Choroid plexus epithelial cell (primary cell): ENCODE data around the gene IQCC.

Experiments
- DNase-seq: peaks from one replicate; pipeline ENCODE4 v3.0.0-alpha.2; 2010; ENCODE audit warnings: low read depth
- H3K4me3 ChIP-seq: 2 replicates; pipeline ENCODE4 v1.5.1; 2011; ENCODE audit warnings: low read depth, mild to moderate bottlenecking, control low read depth, low read length, moderate library complexity
- TF ChIP-seq, protein P1 (sequence below): conservative IDR thresholded peaks from 2 replicates; pipeline ENCODE4 v1.5.1; 2011; ENCODE audit warnings: low read depth, mild to moderate bottlenecking, control low read depth, inconsistent platforms, low read length, moderate library complexity

Gene IQCC

DNA sequence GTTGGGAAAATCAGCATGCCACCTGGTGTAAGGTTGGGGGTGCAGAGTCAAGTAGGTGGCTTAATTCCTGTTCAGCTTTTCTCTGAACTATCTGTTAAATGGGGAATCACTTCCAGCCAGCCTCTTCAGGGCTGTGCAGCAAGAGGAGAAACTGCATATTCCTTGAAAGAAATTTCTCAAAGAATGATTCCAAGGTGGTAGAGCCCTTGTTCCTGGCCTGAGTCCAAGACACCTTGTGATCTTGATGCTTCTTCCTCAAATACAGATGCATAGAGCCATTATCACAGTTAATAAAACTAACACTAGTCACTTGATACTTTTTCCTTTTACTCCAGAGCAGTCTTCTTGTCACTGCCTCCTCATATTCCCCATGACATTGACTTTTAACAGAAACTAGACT is 20.8 kb upstream of the IQCC start:
- no peak for DNase-seq
- no peak overlapping the region for H3K4me3 ChIP-seq
- TF ChIP-seq, protein P1, sequence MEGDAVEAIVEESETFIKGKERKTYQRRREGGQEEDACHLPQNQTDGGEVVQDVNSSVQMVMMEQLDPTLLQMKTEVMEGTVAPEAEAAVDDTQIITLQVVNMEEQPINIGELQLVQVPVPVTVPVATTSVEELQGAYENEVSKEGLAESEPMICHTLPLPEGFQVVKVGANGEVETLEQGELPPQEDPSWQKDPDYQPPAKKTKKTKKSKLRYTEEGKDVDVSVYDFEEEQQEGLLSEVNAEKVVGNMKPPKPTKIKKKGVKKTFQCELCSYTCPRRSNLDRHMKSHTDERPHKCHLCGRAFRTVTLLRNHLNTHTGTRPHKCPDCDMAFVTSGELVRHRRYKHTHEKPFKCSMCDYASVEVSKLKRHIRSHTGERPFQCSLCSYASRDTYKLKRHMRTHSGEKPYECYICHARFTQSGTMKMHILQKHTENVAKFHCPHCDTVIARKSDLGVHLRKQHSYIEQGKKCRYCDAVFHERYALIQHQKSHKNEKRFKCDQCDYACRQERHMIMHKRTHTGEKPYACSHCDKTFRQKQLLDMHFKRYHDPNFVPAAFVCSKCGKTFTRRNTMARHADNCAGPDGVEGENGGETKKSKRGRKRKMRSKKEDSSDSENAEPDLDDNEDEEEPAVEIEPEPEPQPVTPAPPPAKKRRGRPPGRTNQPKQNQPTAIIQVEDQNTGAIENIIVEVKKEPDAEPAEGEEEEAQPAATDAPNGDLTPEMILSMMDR: no peak

DNA sequence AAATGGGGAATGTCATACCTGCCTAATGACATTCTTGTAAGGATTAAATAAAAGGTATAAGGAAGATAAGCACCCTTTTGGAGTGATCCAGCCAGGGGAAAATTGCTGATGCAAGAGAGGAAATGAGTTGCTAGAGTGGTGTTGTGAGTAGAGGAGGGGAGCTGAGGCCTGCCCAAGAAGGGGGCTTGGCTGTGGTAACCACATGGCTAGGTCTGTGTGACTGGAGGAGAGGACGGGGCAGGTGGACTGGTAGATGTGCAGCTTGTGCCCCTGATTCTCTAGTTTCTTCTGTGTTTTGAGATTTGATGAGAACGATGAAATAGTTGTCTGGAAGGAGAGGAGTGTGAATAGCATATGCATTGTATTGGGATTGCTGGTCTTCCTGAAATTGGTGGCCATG is 19.4 kb upstream of the IQCC start:
- DNase-seq: no peak
- TF ChIP-seq, protein P1: no peak
- no peak overlapping the region for H3K4me3 ChIP-seq

DNA sequence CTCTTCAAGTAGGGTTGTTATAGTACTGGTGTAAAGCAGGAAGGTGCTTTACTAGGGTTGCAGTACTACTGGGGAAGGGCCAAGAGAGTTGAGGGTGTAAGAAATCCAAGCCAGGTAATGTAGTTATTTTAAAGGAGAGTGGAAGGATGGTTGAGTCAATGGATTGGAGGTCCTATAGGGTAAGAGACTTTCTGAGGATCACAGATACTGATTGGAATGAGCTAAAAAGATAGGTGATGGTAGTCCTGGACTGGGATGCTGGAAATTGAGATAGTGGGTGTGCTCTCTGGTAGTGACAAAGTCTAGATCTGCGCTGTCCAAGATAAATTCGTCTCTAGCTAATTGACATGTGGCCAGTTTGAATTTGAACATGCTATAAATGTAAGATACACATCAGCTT is 19.0 kb upstream of the IQCC start:
- no peak for DNase-seq
- H3K4me3 ChIP-seq: no peak overlapping the region
- TF ChIP-seq, protein P1: no peak

DNA sequence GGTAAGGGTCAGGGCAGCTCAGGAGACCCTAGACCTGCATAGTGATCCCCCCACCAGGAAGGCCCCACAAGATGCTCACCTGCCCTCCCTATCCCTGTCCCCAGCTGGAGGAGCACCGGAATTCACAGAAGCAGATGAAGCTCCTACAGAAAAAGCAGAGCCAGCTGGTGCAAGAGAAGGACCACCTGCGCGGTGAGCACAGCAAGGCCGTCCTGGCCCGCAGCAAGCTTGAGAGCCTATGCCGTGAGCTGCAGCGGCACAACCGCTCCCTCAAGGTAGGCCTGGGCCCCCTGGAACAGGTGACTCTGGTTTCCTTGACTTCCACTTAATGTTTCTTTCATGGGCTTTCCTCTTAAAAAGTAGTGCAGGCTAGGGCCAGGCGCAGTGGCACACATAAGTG is 17.6 kb upstream of the IQCC start:
- DNase-seq: no peak
- TF ChIP-seq, protein P1: no peak
- H3K4me3 ChIP-seq: no peak overlapping the region

DNA sequence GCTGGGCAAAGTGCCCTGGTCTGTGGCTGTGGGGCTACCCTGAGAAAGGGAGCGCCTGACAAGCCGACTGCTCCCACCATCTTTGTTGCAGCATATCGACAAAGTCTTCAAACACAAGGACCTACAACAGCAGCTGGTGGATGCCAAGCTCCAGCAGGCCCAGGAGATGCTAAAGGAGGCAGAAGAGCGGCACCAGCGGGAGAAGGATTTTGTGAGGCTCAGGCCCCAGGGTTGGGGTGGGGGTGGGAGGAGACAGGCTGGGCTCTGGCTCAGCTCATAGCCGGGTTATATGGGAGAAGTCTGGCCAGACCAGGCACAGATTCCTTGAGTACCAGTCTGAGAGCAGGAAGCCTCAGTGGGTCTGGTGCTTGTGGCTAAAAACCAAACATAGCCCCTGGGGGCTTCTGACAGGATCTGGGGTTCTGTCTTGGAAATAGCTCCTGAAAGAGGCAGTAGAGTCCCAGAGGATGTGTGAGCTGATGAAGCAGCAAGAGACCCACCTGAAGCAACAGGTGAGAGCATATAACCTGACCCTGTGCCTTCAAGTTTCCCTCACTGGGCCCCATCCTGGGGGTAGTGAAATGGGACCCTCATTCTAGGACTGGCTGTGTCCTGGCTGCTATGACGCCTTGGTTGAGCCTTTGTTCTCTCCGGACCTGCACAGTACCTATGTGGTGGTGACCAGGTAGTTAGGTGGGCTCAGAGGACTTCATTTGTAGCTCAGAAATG is 13.1 kb upstream of the IQCC start:
- H3K4me3 ChIP-seq: no peak overlapping the region
- TF ChIP-seq, protein P1: no peak
- no peak for DNase-seq

DNA sequence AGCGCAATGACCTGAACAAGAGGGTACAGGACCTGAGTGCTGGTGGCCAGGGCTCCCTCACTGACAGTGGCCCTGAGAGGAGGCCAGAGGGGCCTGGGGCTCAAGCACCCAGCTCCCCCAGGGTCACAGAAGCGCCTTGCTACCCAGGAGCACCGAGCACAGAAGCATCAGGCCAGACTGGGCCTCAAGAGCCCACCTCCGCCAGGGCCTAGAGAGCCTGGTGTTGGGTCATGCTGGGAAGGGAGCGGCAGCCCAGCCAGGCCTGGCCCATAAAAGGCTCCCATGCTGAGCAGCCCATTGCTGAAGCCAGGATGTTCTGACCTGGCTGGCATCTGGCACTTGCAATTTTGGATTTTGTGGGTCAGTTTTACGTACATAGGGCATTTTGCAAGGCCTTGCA is 10.5 kb upstream of the IQCC start:
- no peak overlapping the region for H3K4me3 ChIP-seq
- DNase-seq: no peak
- TF ChIP-seq, protein P1: no peak

DNA sequence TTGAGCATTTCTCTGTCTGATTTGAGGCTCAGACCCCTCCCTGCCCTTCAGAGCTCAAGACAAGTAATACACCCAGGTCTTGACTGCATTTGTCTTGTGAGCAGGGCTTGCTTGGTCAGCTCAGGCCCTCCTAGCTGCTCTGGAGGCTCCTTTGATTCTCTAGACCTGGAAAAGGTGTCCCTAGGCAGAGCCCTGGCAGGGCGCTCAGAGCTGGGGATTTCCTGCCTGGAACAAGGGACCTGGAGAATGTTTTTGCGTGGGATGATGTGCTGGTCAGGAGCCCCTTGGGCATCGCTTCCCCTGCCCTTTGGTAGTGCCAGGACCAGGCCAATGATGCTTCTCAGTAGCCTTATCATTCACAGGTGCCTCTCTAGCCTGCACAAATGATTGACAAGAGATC is 9.9 kb upstream of the IQCC start:
- no peak overlapping the region for H3K4me3 ChIP-seq
- DNase-seq: no peak
- TF ChIP-seq, protein P1: no peak
